ENCODE measurements around the gene PRDM16. TPM values are rescaled to one million over a fixed set of nuclear protein-coding genes. Genes with fewer than 3 reads are reported as not detected.

Gene PRDM16
- total RNA-seq, 1 experiment from 2014 or later: not detected

- ChIA-PET POLR2A (no interaction called here), CTCF (no interaction called here)
- H3K27ac Mint-ChIP-seq (ENCODE audit: low read depth, unreplicated experiment): no peak overlapping the region
- no peaks in the 10 kb centered on the region for H3K27me3 Mint-ChIP-seq (ENCODE audit: insufficient read depth, unreplicated experiment)
- H3K4me1 Mint-ChIP-seq (ENCODE audit: insufficient read depth, unreplicated experiment): no peaks in the 10 kb centered on the region
- H3K9me3 Mint-ChIP-seq (ENCODE audit: unreplicated experiment): peaks cover 7% of the 10 kb centered on the region
- no peak overlapping the region for H3K4me3 Mint-ChIP-seq (ENCODE audit: unreplicated experiment)
- DNase-seq (ENCODE audit: unreplicated experiment): no peak
- BruUV-seq (replicated peaks): no TSS peak
- no peaks in the 10 kb centered on the region for H3K36me3 Mint-ChIP-seq (ENCODE audit: insufficient read depth, unreplicated experiment)
- intact Hi-C loops (cut with micrococcal nuclease): no loop called here
- TF ChIP-seq CTCF (IDR thresholded peaks at IDR 0.05; ENCODE audit: unreplicated experiment): no peak
These were observed 178.6 kb downstream of the PRDM16 start for GRCh38 chr1:3247521-3248121.

GRCh38 chr1:3248155-3249141 lies 179.4 kb downstream of the PRDM16 start:
- no peaks in the 10 kb centered on the region for H3K4me1 Mint-ChIP-seq (ENCODE audit: insufficient read depth, unreplicated experiment)

GRCh38 chr1:3249231-3249630 lies 180.2 kb downstream of the PRDM16 start:
- POLR2A ChIA-PET: no interaction called here
- no TSS peak for BruUV-seq (replicated peaks)
- intact Hi-C loops (cut with micrococcal nuclease): no loop called here
- Mint-ChIP-seq H3K36me3 (ENCODE audit: insufficient read depth, unreplicated experiment) (no peaks in the 10 kb centered on the region), H3K27me3 (ENCODE audit: insufficient read depth, unreplicated experiment) (no peaks in the 10 kb centered on the region), H3K9me3 (ENCODE audit: unreplicated experiment) (peaks cover 7% of the 10 kb centered on the region), H3K27ac (ENCODE audit: low read depth, unreplicated experiment) (no peak overlapping the region), H3K4me1 (ENCODE audit: insufficient read depth, unreplicated experiment) (no peaks in the 10 kb centered on the region), H3K4me3 (ENCODE audit: unreplicated experiment) (no peak overlapping the region)
- CTCF ChIA-PET: interaction anchor here (0.7 kb wide), 1 partner anchor 685 kb away, joined by 5 read pairs; no protein-coding TSS in a partner anchor
- TF ChIP-seq CTCF (IDR thresholded peaks at IDR 0.05; ENCODE audit: unreplicated experiment): no peak
- no peak for DNase-seq (ENCODE audit: unreplicated experiment)

More at GRCh38 chr1:3248155-3249141, 179.4 kb downstream of the PRDM16 start:
- H3K27ac Mint-ChIP-seq (ENCODE audit: low read depth, unreplicated experiment): no peak overlapping the region
- peaks cover 7% of the 10 kb centered on the region for H3K9me3 Mint-ChIP-seq (ENCODE audit: unreplicated experiment)
- POLR2A ChIA-PET: interaction anchor here (0.6 kb wide), 1 partner anchor 14 kb away, joined by 3 read pairs; no protein-coding TSS in a partner anchor
- no peak for DNase-seq (ENCODE audit: unreplicated experiment)
- H3K36me3 Mint-ChIP-seq (ENCODE audit: insufficient read depth, unreplicated experiment): no peaks in the 10 kb centered on the region
- intact Hi-C loops (cut with micrococcal nuclease): no loop called here
- no peaks in the 10 kb centered on the region for H3K27me3 Mint-ChIP-seq (ENCODE audit: insufficient read depth, unreplicated experiment)
- TF ChIP-seq CTCF (IDR thresholded peaks at IDR 0.05; ENCODE audit: unreplicated experiment): no peak
- H3K4me3 Mint-ChIP-seq (ENCODE audit: unreplicated experiment): no peak overlapping the region
- no TSS peak for BruUV-seq (replicated peaks)
- CTCF ChIA-PET: no interaction called here

Data from MCF 10A (cell line).